Activated gamma-delta T cell (primary cell): ENCODE measurements around the gene PSPH.
"Not testable (repeated sequence)": the region's sequence is repeated elsewhere in the genome, so short reads cannot be mapped to it uniquely, and the experiment has no call there.

Experiments
- DNase-seq: peaks from one replicate; lab custom pipeline; 2025; lab: John Stamatoyannopoulos, UW

Gene PSPH

GRCh38 chr7:56063500-56063881, 12.2 kb upstream of the PSPH start:
- DNase-seq = no peak

- no peak for DNase-seq
Observed at GRCh38 chr7:56062382-56062781, 11.1 kb upstream of the PSPH start.

- no peak for DNase-seq
Observed at GRCh38 chr7:56053993-56054392, 2.7 kb upstream of the PSPH start.

GRCh38 chr7:56053379-56053778, 2.1 kb upstream of the PSPH start:
- DNase-seq = no peak

- DNase-seq = no peak
Observed at GRCh38 chr7:56051053-56051338, 248 bp downstream of the PSPH start.

GRCh38 chr7:56048763-56049162, 2.5 kb downstream of the PSPH start:
- DNase-seq = not testable (repeated sequence)

- no peak for DNase-seq
Observed at GRCh38 chr7:56048245-56048644, 3.0 kb downstream of the PSPH start.

- DNase-seq = not testable (repeated sequence)
Observed at GRCh38 chr7:56047446-56048116, 3.7 kb downstream of the PSPH start.

- DNase-seq = no peak
Observed at GRCh38 chr7:56046721-56047445, 4.4 kb downstream of the PSPH start.

GRCh38 chr7:56045758-56046157, 5.5 kb downstream of the PSPH start:
- not testable (repeated sequence) for DNase-seq

- no peak for DNase-seq
Observed at GRCh38 chr7:56040730-56041129, 10.5 kb downstream of the PSPH start.

- peak; percentile 41 for DNase-seq
Observed at GRCh38 chr7:56033671-56034432, 17.4 kb downstream of the PSPH start.

GRCh38 chr7:56032578-56032977, 18.7 kb downstream of the PSPH start:
- DNase-seq = not testable (repeated sequence)

GRCh38 chr7:56031556-56031955, 19.7 kb downstream of the PSPH start:
- not testable (repeated sequence) for DNase-seq

GRCh38 chr7:56030340-56030739, 20.9 kb downstream of the PSPH start:
- DNase-seq = no peak

GRCh38 chr7:56028942-56029630, 22.2 kb downstream of the PSPH start:
- no peak for DNase-seq

- no peak for DNase-seq
Observed at GRCh38 chr7:56026538-56026937, 24.7 kb downstream of the PSPH start.

GRCh38 chr7:56023500-56023899, 27.7 kb downstream of the PSPH start:
- no peak for DNase-seq

GRCh38 chr7:56019501-56019900, 31.7 kb downstream of the PSPH start:
- no peak for DNase-seq

- DNase-seq = not testable (repeated sequence)
Observed at GRCh38 chr7:56017015-56017414, 34.2 kb downstream of the PSPH start.

GRCh38 chr7:56009695-56010094, 41.5 kb downstream of the PSPH start:
- DNase-seq = no peak

- no peak for DNase-seq
Observed at GRCh38 chr7:56007891-56008290, 43.4 kb downstream of the PSPH start.
